IMR-90 (cell line): ENCODE data around the gene PALM3. TPM values are rescaled to one million over a fixed set of nuclear protein-coding genes. Genes with fewer than 3 reads are reported as not detected.

Experiments
- ATAC-seq: fragments of 200-7000 bp; cut with Tn5 transposase; 2 replicates; pipeline ENCODE4 v1.9.1; 2020; ENCODE audit warnings: low read depth, mild to moderate bottlenecking, moderate library complexity
- BruUV-seq: library from RNA; stranded (reverse); fragments of 400-500 nt; replicated peaks from 2 replicates; lab custom pipeline; 2021; lab: Mats Ljungman, UMichigan
- CTCF ChIA-PET: fragments of 300-600 bp; formaldehyde crosslinking; extraction: SDS; loops from one replicate; lab custom pipeline; 2021; ENCODE audit warnings: antibody characterized with exemption; lab: Yijun Ruan, JAX
- POLR2A ChIA-PET: fragments of 300-600 bp; sonication (Branson Sonifier 250); formaldehyde crosslinking; loops from one replicate; lab custom pipeline; 2022; ENCODE audit warnings: antibody characterized with exemption; ENCODE audit not compliant: unreplicated experiment; lab: Charles Lee
- DNase-seq: peaks from one replicate; pipeline ENCODE4 v3.0.0; 2013
- H2AFZ ChIP-seq: replicated peaks from 2 replicates; pipeline ENCODE3; 2013; ENCODE audit warnings: low read length, mild to moderate bottlenecking; ENCODE audit not compliant: poor library complexity
- H2AK5ac ChIP-seq: 2 replicates; pipeline ENCODE4 v1.6.1; 2013; ENCODE audit warnings: low read depth, low read length, inconsistent platforms
- H2AK9ac ChIP-seq: replicated peaks from 2 replicates; pipeline ENCODE3; 2013; ENCODE audit warnings: mild to moderate bottlenecking, low read depth, low read length, moderate library complexity; ENCODE audit not compliant: poor library complexity
- H2BK120ac ChIP-seq: 2 replicates; pipeline ENCODE4 v1.6.1; 2013; ENCODE audit warnings: low read depth, low read length, inconsistent platforms
- H2BK15ac ChIP-seq: 3 replicates; pipeline ENCODE4 v1.6.1; 2013; ENCODE audit warnings: low read depth, low read length, inconsistent platforms
- H2BK20ac ChIP-seq: 2 replicates; pipeline ENCODE4 v1.6.1; 2013; ENCODE audit warnings: low read depth, mild to moderate bottlenecking, inconsistent platforms, low read length, moderate library complexity
- H2BK5ac ChIP-seq: 2 replicates; pipeline ENCODE4 v1.6.1; 2013; ENCODE audit warnings: mild to moderate bottlenecking, low read depth, low read length, inconsistent platforms; ENCODE audit not compliant: poor library complexity, severe bottlenecking
- H3K14ac ChIP-seq: replicated peaks from 2 replicates; pipeline ENCODE4 v1.6.1; 2013; ENCODE audit warnings: low read depth, low read length, inconsistent platforms
- H3K18ac ChIP-seq: 2 replicates; pipeline ENCODE4 v1.6.1; 2013; ENCODE audit warnings: low read depth, low read length, control low read depth
- H3K23ac ChIP-seq: 2 replicates; pipeline ENCODE4 v1.6.1; 2013; ENCODE audit warnings: low read depth, low read length, inconsistent platforms
- H3K27ac ChIP-seq: 2 replicates; pipeline ENCODE4 v1.5.1; 2013; ENCODE audit warnings: mild to moderate bottlenecking, control low read depth, low read length; ENCODE audit not compliant: insufficient read depth
- H3K27me3 ChIP-seq: 2 replicates; pipeline ENCODE4 v1.6.1; 2013; ENCODE audit warnings: low read length; ENCODE audit not compliant: control insufficient read depth, insufficient read depth
- H3K36me3 ChIP-seq: 2 replicates; pipeline ENCODE4 v1.6.1; 2013; ENCODE audit warnings: low read length, mixed read lengths; ENCODE audit not compliant: control insufficient read depth, insufficient read depth
- H3K4ac ChIP-seq: 2 replicates; pipeline ENCODE4 v1.6.1; 2013; ENCODE audit warnings: low read depth, low read length, inconsistent platforms
- H3K4me1 ChIP-seq: 2 replicates; pipeline ENCODE4 v1.6.1; 2013; ENCODE audit warnings: low read length, mixed read lengths; ENCODE audit not compliant: control insufficient read depth, insufficient read depth
- H3K4me2 ChIP-seq: 2 replicates; pipeline ENCODE4 v1.6.1; 2013; ENCODE audit warnings: low read depth, mild to moderate bottlenecking, control low read depth, low read length, moderate library complexity
- H3K4me3 ChIP-seq: 2 replicates; pipeline ENCODE4 v1.5.1; 2013; ENCODE audit warnings: low read depth, mild to moderate bottlenecking, control low read depth, low read length, moderate library complexity; ENCODE audit not compliant: insufficient read depth
- H3K56ac ChIP-seq: 2 replicates; pipeline ENCODE4 v1.6.1; 2013; ENCODE audit warnings: low read length, inconsistent platforms; ENCODE audit not compliant: insufficient read depth; ENCODE audit errors: extremely low read depth
- H3K79me1 ChIP-seq, 2 experiments: 2 replicates each; pipeline ENCODE4 v1.6.1; 2013; ENCODE audit warnings: low read length in 2 of 2, inconsistent platforms in 1 of 2, low read depth in 1 of 2
- H3K9ac ChIP-seq: 2 replicates; pipeline ENCODE4 v1.6.1; 2013; ENCODE audit warnings: low read depth, low read length, control low read depth
- H3K9me1 ChIP-seq: 2 replicates; pipeline ENCODE4 v1.6.1; 2013; ENCODE audit warnings: low read length, inconsistent platforms; ENCODE audit not compliant: insufficient read depth
- H3K9me3 ChIP-seq: 2 replicates; pipeline ENCODE4 v1.6.1; 2013; ENCODE audit warnings: low read length; ENCODE audit not compliant: control insufficient read depth, insufficient read depth
- H4K20me1 ChIP-seq: 2 replicates; pipeline ENCODE4 v1.6.1; 2013; ENCODE audit warnings: low read length, inconsistent platforms; ENCODE audit not compliant: insufficient read depth
- H4K5ac ChIP-seq: 2 replicates; pipeline ENCODE4 v1.6.1; 2013; ENCODE audit warnings: mild to moderate bottlenecking, low read depth, low read length, control low read depth
- H4K8ac ChIP-seq, 2 experiments: 2 replicates each; pipeline ENCODE4 v1.6.1; 2013; ENCODE audit warnings: low read depth in 2 of 2, low read length in 2 of 2, control low read depth in 1 of 2, inconsistent platforms in 1 of 2
- H4K91ac ChIP-seq: 2 replicates; pipeline ENCODE4 v1.6.1; 2013; ENCODE audit warnings: low read depth, low read length, inconsistent platforms; ENCODE audit not compliant: insufficient read depth
- BHLHE40 ChIP-seq: fragments of 150-350 bp; IDR thresholded peaks from 2 replicates; pipeline ENCODE4 v1.6.1; 2016; ENCODE audit warnings: mild to moderate bottlenecking, low read depth, low read length
- CEBPB ChIP-seq: IDR thresholded peaks from 2 replicates; pipeline ENCODE4 v1.6.1; 2012; ENCODE audit warnings: low read depth, low read length, improper control_type of control experiment
- CHD1 ChIP-seq: IDR thresholded peaks from 2 replicates; pipeline ENCODE4 v1.6.1; 2012; ENCODE audit warnings: low read depth, low read length, improper control_type of control experiment
- ELK1 ChIP-seq: fragments of 150-350 bp; IDR thresholded peaks from 2 replicates; pipeline ENCODE4 v1.6.1; 2016; ENCODE audit warnings: low read depth, mild to moderate bottlenecking, low read length, moderate library complexity, borderline replicate concordance
- FOS ChIP-seq: fragments of 150-350 bp; IDR thresholded peaks from 2 replicates; pipeline ENCODE4 v1.6.1; 2016; ENCODE audit warnings: low read depth, low read length
- MAFK ChIP-seq: IDR thresholded peaks from 2 replicates; pipeline ENCODE4 v1.6.1; 2012; ENCODE audit warnings: low read depth, low read length, improper control_type of control experiment
- MAZ ChIP-seq: IDR thresholded peaks from 2 replicates; pipeline ENCODE4 v1.6.1; 2012; ENCODE audit warnings: low read depth, mild to moderate bottlenecking, low read length, improper control_type of control experiment, moderate library complexity, borderline replicate concordance
- MXI1 ChIP-seq: IDR thresholded peaks from 2 replicates; pipeline ENCODE4 v1.6.1; 2012; ENCODE audit warnings: low read depth, mild to moderate bottlenecking, low read length, moderate library complexity, borderline replicate concordance
- NFE2L2 ChIP-seq: fragments of 150-350 bp; IDR thresholded peaks from 2 replicates; pipeline ENCODE4 v1.6.1; 2016; ENCODE audit warnings: low read depth, mild to moderate bottlenecking, low read length
- POLR2A ChIP-seq: IDR thresholded peaks from 2 replicates; pipeline ENCODE4 v1.6.1; 2012; ENCODE audit warnings: mild to moderate bottlenecking, low read depth, low read length
- RAD21 ChIP-seq: IDR thresholded peaks from 2 replicates; pipeline ENCODE4 v1.6.1; 2012; ENCODE audit warnings: low read length, improper control_type of control experiment
- RCOR1 ChIP-seq: IDR thresholded peaks from 2 replicates; pipeline ENCODE4 v1.6.1; 2012; ENCODE audit warnings: mild to moderate bottlenecking, low read length, improper control_type of control experiment; ENCODE audit not compliant: insufficient replicate concordance
- RFX5 ChIP-seq: IDR thresholded peaks from 2 replicates; pipeline ENCODE4 v1.8.0; 2012; ENCODE audit warnings: low read depth, mild to moderate bottlenecking, low read length, moderate library complexity
- SMC3 ChIP-seq: fragments of 150-350 bp; IDR thresholded peaks from 2 replicates; pipeline ENCODE4 v1.6.1; 2016; ENCODE audit warnings: low read depth, mild to moderate bottlenecking, antibody characterized with exemption, low read length, moderate library complexity
- USF2 ChIP-seq: fragments of 150-350 bp; IDR thresholded peaks from 2 replicates; pipeline ENCODE4 v1.6.1; 2017; ENCODE audit warnings: mild to moderate bottlenecking, antibody characterized with exemption, low read length, low read depth
- whole genome bisulfite sequencing, 2 experiments: methylation state at CpG; one replicate each; pipeline versions ENCODE4 v1.1.5 to v1.1.7; 2013; ENCODE audit warnings: missing lambda C conversion rate in 2 of 2; ENCODE audit not compliant: insufficient read length in 1 of 2; ENCODE audit errors: extremely low coverage in 2 of 2; 5-methylcytosine and 5-hydroxymethylcytosine counted together
- dilution Hi-C: fragments of 300-500 bp; cut with HindIII; formaldehyde crosslinking; loops from one replicate; pipeline ENCODE4 v1.14.3; 2018; ENCODE audit warnings: low sequenced_read_pairs; ENCODE audit not compliant: unreplicated experiment
- in situ Hi-C: fragments of 300-500 bp; cut with MboI; formaldehyde crosslinking; loops from 3 replicates; pipeline ENCODE4 v1.14.3; 2019; ENCODE audit warnings: low sequenced_read_pairs, inconsistent platforms, mixed read lengths
- intact Hi-C: fragments of 100-400 bp; cut with micrococcal nuclease; formaldehyde crosslinking; loops from 2 replicates; pipeline ENCODE4 v1.10.0; 2022
- polyA plus RNA-seq, 3 experiments: library from polyadenylated mRNA; depleted of rRNA; stranded (reverse); fragments of >200 nt; gene quantifications; 2 replicates each; pipeline ENCODE4 v1.2.3, GENCODE V29; 2012; ENCODE audit warnings: low replicate concordance in 1 of 3
- total RNA-seq: library from RNA; depleted of rRNA; stranded (reverse); fragments of >200 nt; gene quantifications from 2 replicates; pipeline ENCODE4 v1.2.3, GENCODE V29; 2012
- TF ChIP-seq, protein P1 (sequence below): conservative IDR thresholded peaks from 2 replicates; pipeline ENCODE4 v1.5.1; 2012; ENCODE audit warnings: mild to moderate bottlenecking, low read depth, low read length, improper control_type of control experiment

PALM3 gene
- total and polyA plus RNA-seq, 2 of the 4 experiments (the other 2 are of a cell fraction) = 0.18 to 0.84 TPM

GRCh38 chr19:14086098-14086497 is 24.2 kb upstream of the PALM3 start:
- ChIA-PET POLR2A (no interaction called here), CTCF (no interaction called here)
- no peak overlapping the region for H4K91ac ChIP-seq
- peaks cover 7% of the 10 kb centered on the region for H4K20me1 ChIP-seq
- ATAC-seq (no peak), DNase-seq (no peak)
- no peak overlapping the region for H3K56ac ChIP-seq
- peaks cover 12% of the 10 kb centered on the region for H3K36me3 ChIP-seq
- no peaks in the 10 kb centered on the region for H3K27me3 ChIP-seq
- no peak overlapping the region for H2AFZ ChIP-seq
- in situ Hi-C loops = loop anchor here (25.0 kb wide), 1 partner anchor 324 kb away; the partner anchor contains the start of genes C19orf53 and MRI1
- peaks cover 6 to 18% of the 10 kb centered on the region in 2 experiments for H3K79me1 ChIP-seq
- no peak overlapping the region for H2AK9ac ChIP-seq
- H2AK5ac ChIP-seq = no peak overlapping the region
- H2BK5ac ChIP-seq = no peak overlapping the region
- H3K4me3 ChIP-seq = no peak overlapping the region
- no peak overlapping the region for H2BK20ac ChIP-seq
- H3K18ac ChIP-seq = no peak overlapping the region
- H3K9ac ChIP-seq = no peak overlapping the region
- TF ChIP-seq MAZ (no peak), CEBPB (no peak), BHLHE40 (no peak), USF2 (no peak), RFX5 (no peak), POLR2A (no peak), ELK1 (no peak), FOS (no peak), MAFK (no peak), RAD21 (no peak), RCOR1 (no peak), SMC3 (no peak), NFE2L2 (no peak), CHD1 (no peak), MXI1 (no peak)
- TF ChIP-seq, protein P1, sequence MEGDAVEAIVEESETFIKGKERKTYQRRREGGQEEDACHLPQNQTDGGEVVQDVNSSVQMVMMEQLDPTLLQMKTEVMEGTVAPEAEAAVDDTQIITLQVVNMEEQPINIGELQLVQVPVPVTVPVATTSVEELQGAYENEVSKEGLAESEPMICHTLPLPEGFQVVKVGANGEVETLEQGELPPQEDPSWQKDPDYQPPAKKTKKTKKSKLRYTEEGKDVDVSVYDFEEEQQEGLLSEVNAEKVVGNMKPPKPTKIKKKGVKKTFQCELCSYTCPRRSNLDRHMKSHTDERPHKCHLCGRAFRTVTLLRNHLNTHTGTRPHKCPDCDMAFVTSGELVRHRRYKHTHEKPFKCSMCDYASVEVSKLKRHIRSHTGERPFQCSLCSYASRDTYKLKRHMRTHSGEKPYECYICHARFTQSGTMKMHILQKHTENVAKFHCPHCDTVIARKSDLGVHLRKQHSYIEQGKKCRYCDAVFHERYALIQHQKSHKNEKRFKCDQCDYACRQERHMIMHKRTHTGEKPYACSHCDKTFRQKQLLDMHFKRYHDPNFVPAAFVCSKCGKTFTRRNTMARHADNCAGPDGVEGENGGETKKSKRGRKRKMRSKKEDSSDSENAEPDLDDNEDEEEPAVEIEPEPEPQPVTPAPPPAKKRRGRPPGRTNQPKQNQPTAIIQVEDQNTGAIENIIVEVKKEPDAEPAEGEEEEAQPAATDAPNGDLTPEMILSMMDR = no peak
- H4K8ac ChIP-seq = no peak overlapping the region
- dilution Hi-C loops = no loop called here
- H3K4ac ChIP-seq = no peak overlapping the region
- H2BK120ac ChIP-seq = no peak overlapping the region
- no peak overlapping the region for H3K23ac ChIP-seq
- H2BK15ac ChIP-seq = no peak overlapping the region
- no peak overlapping the region for H4K5ac ChIP-seq
- BruUV-seq = no TSS peak
- WGBS, 2 experiments = no CpG with 5 or more reads among the region's 5 CpGs
- H3K9me3 ChIP-seq = no peaks in the 10 kb centered on the region
- H3K14ac ChIP-seq = no peak overlapping the region
- H3K27ac ChIP-seq = no peak overlapping the region
- H3K4me1 ChIP-seq = peaks cover 6% of the 10 kb centered on the region
- intact Hi-C loops = no loop called here
- H3K4me2 ChIP-seq = no peak overlapping the region
- 0 out of 2 replicates have a peak, but pooled peaks cover 4% of the 10 kb centered on the region for H3K9me1 ChIP-seq
